GM12878 (cell line): Measurements from ENCODE around the gene VSTM2B. TPM values are rescaled to one million over a fixed set of nuclear protein-coding genes. Genes with fewer than 3 reads are reported as not detected.

ENCODE experiments used
- ATAC-seq: fragments of 200-7000 bp; cut with Tn5 transposase; 3 replicates; pipeline ENCODE4 v1.9.1; 2020; ENCODE audit warnings: mild to moderate bottlenecking, moderate library complexity
- BruUV-seq: library from RNA; stranded (reverse); fragments of 400-500 nt; replicated peaks from 2 replicates; lab custom pipeline; 2021; lab: Mats Ljungman, UMichigan
- CTCF ChIA-PET: fragments of 300-600 bp; sonication (Branson Sonifier 250); formaldehyde crosslinking; extraction: SDS; loops from one replicate; lab custom pipeline; 2021; ENCODE audit warnings: inconsistent platforms; lab: Yijun Ruan, JAX
- POLR2A ChIA-PET: fragments of 350-600 bp; formaldehyde crosslinking; extraction: SDS; loops from one replicate; lab custom pipeline; 2021; ENCODE audit warnings: inconsistent platforms; lab: Charles Lee
- RAD21 ChIA-PET: fragments of 300-600 bp; sonication (Branson Sonifier 250); formaldehyde crosslinking; loops from one replicate; lab custom pipeline; 2023; ENCODE audit warnings: antibody characterized with exemption; ENCODE audit not compliant: unreplicated experiment; lab: Charles Lee
- SMC1A ChIA-PET: fragments of 300-600 bp; sonication (Branson Sonifier 250); formaldehyde crosslinking; loops from one replicate; lab custom pipeline; 2023; ENCODE audit not compliant: unreplicated experiment, uncharacterized antibody; lab: Charles Lee
- DNase-seq: peaks from one replicate; pipeline ENCODE4 v3.0.0-alpha.2; 2011; ENCODE audit warnings: low read depth, low spot score
- FAIRE-seq: peaks from 3 replicates; lab custom pipeline; 2011; peaks lifted over from hg19 to GRCh38; lab: Jason Lieb, UNC
- H2AFZ ChIP-seq: 2 replicates; pipeline ENCODE4 v1.6.0; 2011; ENCODE audit warnings: low read depth, low read length, control low read depth; ENCODE audit not compliant: control insufficient read depth
- H3K27ac ChIP-seq: 2 replicates; pipeline ENCODE4 v1.5.1; 2011; ENCODE audit warnings: control low read depth; ENCODE audit not compliant: control insufficient read depth, insufficient read depth
- H3K27me3 ChIP-seq, 2 experiments: replicated peaks in 1 of 2; 2 replicates each; pipeline versions ENCODE4 v1.6.0 to v1.6.1; 2011; ENCODE audit warnings: low read length in 1 of 2; ENCODE audit not compliant: control insufficient read depth in 2 of 2, insufficient read depth in 2 of 2
- H3K36me3 ChIP-seq, 2 experiments: 2 replicates each; pipeline ENCODE4 v1.5.1; 2011; ENCODE audit warnings: low read length in 1 of 2; ENCODE audit not compliant: control insufficient read depth in 2 of 2, insufficient read depth in 2 of 2
- H3K4me1 ChIP-seq: 2 replicates; pipeline ENCODE4 v1.6.1; 2011; ENCODE audit warnings: mild to moderate bottlenecking, low read length, moderate library complexity, mixed read lengths; ENCODE audit not compliant: control insufficient read depth, insufficient read depth
- H3K4me2 ChIP-seq: 2 replicates; pipeline ENCODE4 v1.6.0; 2011; ENCODE audit warnings: control low read depth; ENCODE audit not compliant: control insufficient read depth, insufficient read depth
- H3K4me3 ChIP-seq: fragments of 200-600 bp; sonication (generic); 2 replicates; pipeline ENCODE4 v1.5.1; 2016
- H3K79me2 ChIP-seq: 2 replicates; pipeline ENCODE4 v1.6.0; 2011; ENCODE audit warnings: low read length; ENCODE audit not compliant: control insufficient read depth, insufficient read depth
- H3K9ac ChIP-seq: 2 replicates; pipeline ENCODE4 v1.8.0; 2011; ENCODE audit warnings: low read length, control low read depth, mixed read lengths; ENCODE audit not compliant: control insufficient read depth, insufficient read depth
- H3K9me3 ChIP-seq: replicated peaks from 3 replicates; pipeline ENCODE4 v1.5.1; 2011; ENCODE audit warnings: mild to moderate bottlenecking, low read length; ENCODE audit not compliant: control insufficient read depth, insufficient read depth
- H4K20me1 ChIP-seq: 2 replicates; pipeline ENCODE4 v1.6.0; 2011; ENCODE audit not compliant: control insufficient read depth, insufficient read depth
- CHD1 ChIP-seq: IDR thresholded peaks from 2 replicates; pipeline ENCODE4 v1.6.1; 2012; ENCODE audit warnings: low read depth, low read length, improper control_type of control experiment
- CREM ChIP-seq: IDR thresholded peaks from 2 replicates; pipeline ENCODE4 v1.6.1; 2014; ENCODE audit warnings: antibody characterized with exemption, low read depth
- GABPA ChIP-seq: IDR thresholded peaks from 2 replicates; pipeline ENCODE4 v1.6.1; 2014; ENCODE audit warnings: antibody characterized with exemption, low read depth, mild to moderate bottlenecking, inconsistent platforms
- GATAD2B ChIP-seq: fragments of 450-650 bp; conservative IDR thresholded peaks from 2 replicates; pipeline ENCODE4 v1.6.1; 2017; ENCODE audit warnings: low read depth, mild to moderate bottlenecking, moderate library complexity
- HDAC2 ChIP-seq: fragments of 200-600 bp; sonication (generic); IDR thresholded peaks from 2 replicates; pipeline ENCODE4 v1.6.1; 2017
- MTA3 ChIP-seq: IDR thresholded peaks from 2 replicates; pipeline ENCODE4 v1.6.1; 2012; ENCODE audit warnings: low read length, inconsistent platforms, borderline replicate concordance
- PAX8 ChIP-seq: fragments of 450-650 bp; IDR thresholded peaks from 2 replicates; pipeline ENCODE4 v1.6.1; 2017; ENCODE audit warnings: mild to moderate bottlenecking, moderate library complexity
- RAD21 ChIP-seq: IDR thresholded peaks from 2 replicates; pipeline ENCODE4 v1.6.1; 2011; ENCODE audit warnings: mild to moderate bottlenecking, low read depth, low read length, moderate library complexity; ENCODE audit not compliant: insufficient read depth
- RCOR1 ChIP-seq: conservative IDR thresholded peaks from 2 replicates; pipeline ENCODE4 v1.6.1; 2012; ENCODE audit warnings: low read depth, low read length, improper control_type of control experiment
- SRF ChIP-seq, 2 experiments: IDR thresholded peaks; 2 replicates each; pipeline ENCODE4 v1.6.1; 2011; ENCODE audit warnings: low read depth in 2 of 2, low read length in 2 of 2, mild to moderate bottlenecking in 1 of 2, moderate library complexity in 1 of 2
- SUPT20H ChIP-seq: IDR thresholded peaks from 2 replicates; pipeline ENCODE4 v1.6.1; 2011; ENCODE audit warnings: low read depth, mild to moderate bottlenecking, low read length, moderate library complexity, borderline replicate concordance; ENCODE audit not compliant: control insufficient read depth
- USF1 ChIP-seq: IDR thresholded peaks from 2 replicates; pipeline ENCODE4 v1.6.1; 2011; ENCODE audit warnings: borderline replicate concordance, low read depth, mild to moderate bottlenecking, moderate library complexity, mixed read lengths, low read length; ENCODE audit not compliant: insufficient read depth; ENCODE audit errors: extremely low read length
- ZNF274 ChIP-seq: IDR thresholded peaks from one replicate; pipeline ENCODE4 v1.8.0; 2011; ENCODE audit not compliant: insufficient read length, insufficient read depth
- ZZZ3 ChIP-seq: IDR thresholded peaks from 2 replicates; pipeline ENCODE4 v1.6.1; 2011; ENCODE audit warnings: low read depth; ENCODE audit not compliant: control insufficient read depth, insufficient read length
- WGBS: methylation state at CpG from one replicate; pipeline ENCODE4 v1.1.6; 2016; ENCODE audit warnings: low lambda C conversion rate; ENCODE audit not compliant: insufficient replicate concordance, insufficient coverage; ENCODE audit errors: missing lambda C conversion rate; 5-methylcytosine and 5-hydroxymethylcytosine counted together
- in situ Hi-C: fragments of 300-500 bp; cut with MboI; formaldehyde crosslinking; loops from 9 replicates; pipeline ENCODE4 v1.14.3; 2018; ENCODE audit warnings: mixed read lengths
- intact Hi-C: fragments of 100-400 bp; cut with micrococcal nuclease; formaldehyde crosslinking; loops from one replicate; pipeline ENCODE4 v1.14.2; 2022; ENCODE audit not compliant: unreplicated experiment
- polyA plus RNA-seq, 11 experiments: library from polyadenylated mRNA; depleted of rRNA in 4 of 11; unstranded in 6 of 11; stranded (reverse) in 5 of 11; fragments of >200 nt; fragmentation: Nextera tagmentation in 4 of 11; fragmentation: Illumina TruSeq in 1 of 11; extraction: Ambion mirVana in 4 of 11; extraction: Trizol in 1 of 11; gene quantifications; 1 replicate in 1 of 11; 2 replicates in 10 of 11; pipeline versions ENCODE4 v1.2.1 to v1.2.3, GENCODE V29; 2011 to 2016; ENCODE audit warnings: inconsistent platforms in 2 of 11, missing spikeins in 2 of 11, low read depth in 1 of 11
- total RNA-seq, 4 experiments: library from RNA; depleted of rRNA in 3 of 4; stranded (reverse); fragments of >200 nt in 3 of 4; fragmentation: Illumina TruSeq in 1 of 4; extraction: Trizol in 1 of 4; gene quantifications; 2 replicates each; pipeline versions ENCODE4 v1.2.1 to v1.2.3, GENCODE V29; 2013 to 2021
- TF ChIP-seq, protein P1 (sequence below): fragments of 450-650 bp; IDR thresholded peaks from 2 replicates; pipeline ENCODE4 v1.6.1; 2016; ENCODE audit warnings: mild to moderate bottlenecking
- TF ChIP-seq, protein P2 (sequence below), 3 experiments: IDR thresholded peaks in 2 of 3; conservative IDR thresholded peaks in 1 of 3; 2 replicates each; pipeline ENCODE4 v1.5.1; 2011; ENCODE audit warnings: low read depth in 3 of 3, low read length in 3 of 3, mild to moderate bottlenecking in 3 of 3, control low read depth in 2 of 3, moderate library complexity in 2 of 3, inconsistent platforms in 1 of 3, mixed read lengths in 1 of 3; ENCODE audit not compliant: control insufficient read depth in 2 of 3, insufficient read depth in 1 of 3; ENCODE audit errors: extremely low read depth in 1 of 3
- TF ChIP-seq, protein P3 (sequence below): IDR thresholded peaks from 2 replicates; pipeline ENCODE4 v1.6.1; 2011; ENCODE audit warnings: low read depth, mild to moderate bottlenecking, low read length, moderate library complexity, borderline replicate concordance; ENCODE audit errors: extremely low read depth

The VSTM2B gene
- total and polyA plus RNA-seq, 10 of the 15 experiments (the other 5 are each of a cell fraction or from before 2014, with no cell fraction given), result not detected

DNA sequence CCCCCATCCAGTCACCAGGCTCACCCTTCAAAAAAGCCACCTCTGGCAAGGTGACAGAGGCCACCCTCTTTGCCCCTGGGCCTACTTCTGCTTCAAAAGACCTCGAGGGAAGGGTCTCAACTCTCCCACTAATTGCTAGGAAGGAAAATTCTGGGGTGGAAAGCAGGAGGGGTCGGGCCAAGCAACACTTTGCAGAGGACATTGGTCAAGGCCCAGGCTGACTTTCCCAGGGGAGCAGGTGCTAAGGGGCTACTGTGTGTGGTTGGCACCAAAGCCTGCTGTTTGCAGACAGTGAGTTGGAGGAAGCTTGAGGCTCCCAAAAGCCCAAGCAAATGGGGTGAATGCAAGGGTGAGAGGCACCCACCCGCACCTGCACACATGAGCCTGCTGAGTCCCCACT is 28.6 kb upstream of the VSTM2B start (continued):
- TF ChIP-seq USF1 (no peak), CHD1 (no peak), RCOR1 (no peak), PAX8 (no peak), HDAC2 (no peak)

DNA sequence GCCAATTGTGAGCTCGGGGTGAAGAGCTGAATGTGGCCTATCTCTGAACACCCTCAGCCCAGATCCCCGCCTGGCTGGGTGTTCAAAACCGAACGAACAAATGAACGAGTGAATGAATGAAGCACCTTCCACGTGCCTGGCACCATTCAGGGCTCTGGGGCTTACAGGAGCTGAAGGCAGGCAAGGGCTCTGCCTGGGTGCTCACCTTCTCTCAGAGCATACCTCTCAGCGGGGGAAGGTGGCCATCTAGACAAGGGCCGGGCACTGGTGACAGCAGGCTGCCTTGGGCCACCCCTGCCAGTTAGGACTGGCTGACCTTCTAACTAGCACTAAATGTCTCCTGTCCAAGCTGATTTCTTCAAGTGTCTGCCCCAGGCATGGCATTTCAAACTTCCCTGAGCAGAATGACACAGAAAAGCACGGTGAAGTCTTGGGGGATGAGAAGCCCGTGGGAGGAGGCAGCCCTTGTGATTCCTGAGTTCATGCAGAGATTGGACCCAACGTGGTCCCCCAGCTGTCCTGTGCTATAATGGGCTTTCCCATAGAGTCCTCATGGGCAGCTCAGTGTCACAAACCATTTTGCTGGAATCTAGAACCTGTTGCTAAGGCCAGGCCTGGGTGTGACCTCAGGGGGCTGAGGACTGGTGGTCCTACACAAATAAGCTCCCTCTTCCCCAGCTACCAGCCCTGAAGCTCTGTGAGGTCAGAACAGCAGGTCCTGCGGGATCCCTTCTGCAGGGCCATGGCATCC is 27.9 kb upstream of the VSTM2B start:
- Histone ChIP-seq H3K36me3 (no peaks in the 10 kb centered on the region), H3K9ac (no peak overlapping the region), H3K4me3 (no peak overlapping the region), H2AFZ (no peak overlapping the region), H3K4me2 (no peak overlapping the region), H3K27ac (no peak overlapping the region), H3K4me1 (no peaks in the 10 kb centered on the region), H3K9me3 (no peaks in the 10 kb centered on the region), H3K27me3 (no peaks in the 10 kb centered on the region), H3K79me2 (no peaks in the 10 kb centered on the region), H4K20me1 (no peaks in the 10 kb centered on the region)
- ATAC-seq (no peak), DNase-seq (no peak), FAIRE-seq (no peak)
- 19% methylated on average over 12 of the region's 12 CpGs for WGBS
- CTCF ChIA-PET, result no interaction called here
- POLR2A ChIA-PET, result no interaction called here
- RAD21 ChIA-PET, result no interaction called here
- in situ Hi-C loops, result no loop called here
- SMC1A ChIA-PET, result no interaction called here
- BruUV-seq, result no TSS peak
- intact Hi-C loops, result no loop called here
- TF ChIP-seq, protein P1, sequence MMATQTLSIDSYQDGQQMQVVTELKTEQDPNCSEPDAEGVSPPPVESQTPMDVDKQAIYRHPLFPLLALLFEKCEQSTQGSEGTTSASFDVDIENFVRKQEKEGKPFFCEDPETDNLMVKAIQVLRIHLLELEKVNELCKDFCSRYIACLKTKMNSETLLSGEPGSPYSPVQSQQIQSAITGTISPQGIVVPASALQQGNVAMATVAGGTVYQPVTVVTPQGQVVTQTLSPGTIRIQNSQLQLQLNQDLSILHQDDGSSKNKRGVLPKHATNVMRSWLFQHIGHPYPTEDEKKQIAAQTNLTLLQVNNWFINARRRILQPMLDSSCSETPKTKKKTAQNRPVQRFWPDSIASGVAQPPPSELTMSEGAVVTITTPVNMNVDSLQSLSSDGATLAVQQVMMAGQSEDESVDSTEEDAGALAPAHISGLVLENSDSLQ, result no peak
- TF ChIP-seq ZNF274 (no peak), ZZZ3 (no peak), CREM (no peak), GABPA (no peak), GATAD2B (no peak), MTA3 (no peak), RAD21 (no peak), PAX8 (no peak), SRF (IDR thresholded peaks at IDR 0.05; ENCODE audit: low read depth in 2 of 2, low read length in 2 of 2) (no peak), SUPT20H (no peak)
- TF ChIP-seq, protein P2, sequence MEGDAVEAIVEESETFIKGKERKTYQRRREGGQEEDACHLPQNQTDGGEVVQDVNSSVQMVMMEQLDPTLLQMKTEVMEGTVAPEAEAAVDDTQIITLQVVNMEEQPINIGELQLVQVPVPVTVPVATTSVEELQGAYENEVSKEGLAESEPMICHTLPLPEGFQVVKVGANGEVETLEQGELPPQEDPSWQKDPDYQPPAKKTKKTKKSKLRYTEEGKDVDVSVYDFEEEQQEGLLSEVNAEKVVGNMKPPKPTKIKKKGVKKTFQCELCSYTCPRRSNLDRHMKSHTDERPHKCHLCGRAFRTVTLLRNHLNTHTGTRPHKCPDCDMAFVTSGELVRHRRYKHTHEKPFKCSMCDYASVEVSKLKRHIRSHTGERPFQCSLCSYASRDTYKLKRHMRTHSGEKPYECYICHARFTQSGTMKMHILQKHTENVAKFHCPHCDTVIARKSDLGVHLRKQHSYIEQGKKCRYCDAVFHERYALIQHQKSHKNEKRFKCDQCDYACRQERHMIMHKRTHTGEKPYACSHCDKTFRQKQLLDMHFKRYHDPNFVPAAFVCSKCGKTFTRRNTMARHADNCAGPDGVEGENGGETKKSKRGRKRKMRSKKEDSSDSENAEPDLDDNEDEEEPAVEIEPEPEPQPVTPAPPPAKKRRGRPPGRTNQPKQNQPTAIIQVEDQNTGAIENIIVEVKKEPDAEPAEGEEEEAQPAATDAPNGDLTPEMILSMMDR (IDR thresholded peaks at IDR 0.05 in 2 of 3, conservative IDR thresholded peaks at IDR 0.05 in 1 of 3; ENCODE audit: control insufficient read depth in 2 of 3, extremely low read depth in 1 of 3, insufficient read depth in 1 of 3, low read depth in 3 of 3, low read length in 3 of 3), result no peak
- TF ChIP-seq, protein P3, sequence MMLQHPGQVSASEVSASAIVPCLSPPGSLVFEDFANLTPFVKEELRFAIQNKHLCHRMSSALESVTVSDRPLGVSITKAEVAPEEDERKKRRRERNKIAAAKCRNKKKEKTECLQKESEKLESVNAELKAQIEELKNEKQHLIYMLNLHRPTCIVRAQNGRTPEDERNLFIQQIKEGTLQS, result no peak
